Hematopoietic multipotent progenitor cell (in vitro differentiated cells): ENCODE results near the gene STAB2. TPM values are rescaled to one million over a fixed set of nuclear protein-coding genes. Genes with fewer than 3 reads are reported as not detected.

ENCODE experiments used
- DNase-seq, 3 donors: peaks; one replicate each; pipeline ENCODE4 v3.0.0-alpha.2; 2011 to 2015; ENCODE audit warnings: low read depth in 2 of 3, low spot score in 2 of 3
- total RNA-seq: library from RNA; depleted of rRNA; stranded (reverse); fragments of >200 nt; gene quantifications from one replicate; pipeline ENCODE4 v1.2.3, GENCODE V29; 2012

STAB2 gene
- total RNA-seq, result not detected

- no peak for DNase-seq
Observed at GRCh38 chr12:103586791-103587370, at the start of gene STAB2. Gene STAB2 (plus strand): TSS chr12:103587273. CDS start chr12:103587477, 204 bp downstream.

GRCh38 chr12:103538397-103538796, 48.7 kb upstream of the STAB2 start:
- DNase-seq, result no peak

- DNase-seq, result peak in 1 of 3 donors; percentile 9
Observed at GRCh38 chr12:103540319-103540718, 46.8 kb upstream of the STAB2 start.

GRCh38 chr12:103542078-103542477, 45.0 kb upstream of the STAB2 start:
- DNase-seq, result no peak

GRCh38 chr12:103546959-103547358, 40.1 kb upstream of the STAB2 start:
- no peak for DNase-seq

- DNase-seq, result no peak
Observed at GRCh38 chr12:103547376-103547775, 39.7 kb upstream of the STAB2 start.

- no peak for DNase-seq
Observed at GRCh38 chr12:103547929-103548328, 39.1 kb upstream of the STAB2 start.

GRCh38 chr12:103548622-103549601, 38.2 kb upstream of the STAB2 start:
- peak; percentile 35 to 84 (median 62) for DNase-seq

- no peak for DNase-seq
Observed at GRCh38 chr12:103556890-103557627, 30.0 kb upstream of the STAB2 start.

- DNase-seq, result no peak
Observed at GRCh38 chr12:103557628-103558010, 29.5 kb upstream of the STAB2 start.

- DNase-seq, result no peak
Observed at GRCh38 chr12:103558879-103559278, 28.2 kb upstream of the STAB2 start.

GRCh38 chr12:103560604-103561101, 26.4 kb upstream of the STAB2 start:
- no peak for DNase-seq

- DNase-seq, result no peak
Observed at GRCh38 chr12:103561174-103561573, 25.9 kb upstream of the STAB2 start.

- no peak for DNase-seq
Observed at GRCh38 chr12:103566398-103566797, 20.7 kb upstream of the STAB2 start.

- DNase-seq, result no peak
Observed at GRCh38 chr12:103569278-103569677, 17.8 kb upstream of the STAB2 start.

GRCh38 chr12:103571286-103571685, 15.8 kb upstream of the STAB2 start:
- no peak for DNase-seq

GRCh38 chr12:103572312-103573045, 14.6 kb upstream of the STAB2 start:
- DNase-seq, result no peak

- no peak for DNase-seq
Observed at GRCh38 chr12:103573185-103573584, 13.9 kb upstream of the STAB2 start.

GRCh38 chr12:103578926-103579325, 8.1 kb upstream of the STAB2 start:
- no peak for DNase-seq

GRCh38 chr12:103580026-103580425, 7.0 kb upstream of the STAB2 start:
- DNase-seq, result no peak
